Type B pancreatic cell (in vitro differentiated cells): ENCODE measurements around the gene H3-3A. TPM values are rescaled to one million over a fixed set of nuclear protein-coding genes. Genes with fewer than 3 reads are reported as not detected.

Experiments
- DNase-seq: peaks from one replicate; pipeline ENCODE4 v3.0.0; 2021; ENCODE audit warnings: mixed read lengths; ENCODE audit not compliant: unreplicated experiment; ENCODE audit errors: extremely low spot score
- H3K27ac Mint-ChIP-seq: 2 replicates; pipeline ENCODE4 v1.8.0; 2021; ENCODE audit warnings: mild to moderate bottlenecking, mixed read lengths
- H3K27me3 Mint-ChIP-seq: 2 replicates; pipeline ENCODE4 v1.8.0; 2021; ENCODE audit warnings: mixed read lengths
- H3K36me3 Mint-ChIP-seq: 2 replicates; pipeline ENCODE4 v1.8.0; 2021; ENCODE audit warnings: mixed read lengths
- H3K4me1 Mint-ChIP-seq: one replicate; pipeline ENCODE4 v1.8.0; 2021; ENCODE audit warnings: mixed read lengths; ENCODE audit not compliant: unreplicated experiment
- H3K4me3 Mint-ChIP-seq: 2 replicates; pipeline ENCODE4 v1.8.0; 2021; ENCODE audit warnings: mild to moderate bottlenecking, mixed read lengths
- H3K9me3 Mint-ChIP-seq: 2 replicates; pipeline ENCODE4 v1.8.0; 2021; ENCODE audit warnings: mixed read lengths
- total RNA-seq: library from RNA; stranded (reverse); gene quantifications from 2 replicates; pipeline ENCODE4 v1.2.1, GENCODE V29; 2021; ENCODE audit warnings: low replicate concordance
- TF ChIP-seq, protein P1 (sequence below): fragments of 200-600 bp; sonication (generic); conservative IDR thresholded peaks from 2 replicates; pipeline ENCODE4 v1.5.0; 2021; ENCODE audit warnings: antibody characterized with exemption, mild to moderate bottlenecking

H3-3A gene
- total RNA-seq, 1 donor from 2014 or later = 873 TPM

DNA sequence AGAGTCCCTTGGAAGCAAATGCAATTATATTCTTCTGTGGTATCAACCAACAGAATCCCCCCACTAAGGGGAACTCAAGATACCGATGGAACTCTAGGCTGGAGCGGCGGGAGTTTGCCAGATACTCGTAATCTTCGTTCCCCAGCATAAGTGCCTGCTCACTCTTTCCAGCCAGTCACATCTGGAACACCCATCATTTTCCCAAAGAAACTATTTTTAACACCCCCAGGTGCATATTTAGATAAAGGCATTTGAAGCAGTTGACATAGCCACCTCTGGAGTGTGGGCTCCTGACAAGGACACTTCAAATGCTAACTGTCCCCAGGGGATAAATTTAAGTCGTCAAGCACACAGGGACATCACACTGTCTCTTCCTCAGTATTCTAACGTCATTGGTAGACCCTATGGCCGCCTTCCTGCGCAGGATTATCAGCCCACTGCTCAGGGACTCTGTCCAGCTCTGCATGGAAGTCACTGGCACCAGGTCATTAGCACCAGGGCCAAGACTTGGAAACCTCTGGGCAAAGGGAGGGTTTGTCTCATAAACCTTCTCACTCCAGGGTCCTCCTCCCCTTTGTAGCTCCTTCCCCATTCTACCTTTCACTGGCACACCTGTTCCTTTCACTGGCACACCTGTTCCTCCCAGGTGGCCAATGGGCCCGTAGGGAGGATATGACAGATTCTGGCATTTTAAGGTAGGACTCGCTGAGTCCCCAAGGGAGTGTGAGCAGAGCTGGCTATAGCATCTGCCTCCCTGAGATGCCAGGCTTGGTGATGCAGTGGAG is 48.8 kb downstream of the H3-3A start:
- H3K36me3 Mint-ChIP-seq = no peaks in the 10 kb centered on the region
- H3K4me1 Mint-ChIP-seq = peaks cover 34% of the 10 kb centered on the region
- no peaks in the 10 kb centered on the region for H3K9me3 Mint-ChIP-seq
- peaks cover 2% of the 10 kb centered on the region for H3K27me3 Mint-ChIP-seq
- peak overlapping the region; percentile 79 for H3K27ac Mint-ChIP-seq
- TF ChIP-seq, protein P1, sequence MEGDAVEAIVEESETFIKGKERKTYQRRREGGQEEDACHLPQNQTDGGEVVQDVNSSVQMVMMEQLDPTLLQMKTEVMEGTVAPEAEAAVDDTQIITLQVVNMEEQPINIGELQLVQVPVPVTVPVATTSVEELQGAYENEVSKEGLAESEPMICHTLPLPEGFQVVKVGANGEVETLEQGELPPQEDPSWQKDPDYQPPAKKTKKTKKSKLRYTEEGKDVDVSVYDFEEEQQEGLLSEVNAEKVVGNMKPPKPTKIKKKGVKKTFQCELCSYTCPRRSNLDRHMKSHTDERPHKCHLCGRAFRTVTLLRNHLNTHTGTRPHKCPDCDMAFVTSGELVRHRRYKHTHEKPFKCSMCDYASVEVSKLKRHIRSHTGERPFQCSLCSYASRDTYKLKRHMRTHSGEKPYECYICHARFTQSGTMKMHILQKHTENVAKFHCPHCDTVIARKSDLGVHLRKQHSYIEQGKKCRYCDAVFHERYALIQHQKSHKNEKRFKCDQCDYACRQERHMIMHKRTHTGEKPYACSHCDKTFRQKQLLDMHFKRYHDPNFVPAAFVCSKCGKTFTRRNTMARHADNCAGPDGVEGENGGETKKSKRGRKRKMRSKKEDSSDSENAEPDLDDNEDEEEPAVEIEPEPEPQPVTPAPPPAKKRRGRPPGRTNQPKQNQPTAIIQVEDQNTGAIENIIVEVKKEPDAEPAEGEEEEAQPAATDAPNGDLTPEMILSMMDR = no peak
- no peak for DNase-seq
- peak overlapping the region; percentile 83 for H3K4me3 Mint-ChIP-seq

DNA sequence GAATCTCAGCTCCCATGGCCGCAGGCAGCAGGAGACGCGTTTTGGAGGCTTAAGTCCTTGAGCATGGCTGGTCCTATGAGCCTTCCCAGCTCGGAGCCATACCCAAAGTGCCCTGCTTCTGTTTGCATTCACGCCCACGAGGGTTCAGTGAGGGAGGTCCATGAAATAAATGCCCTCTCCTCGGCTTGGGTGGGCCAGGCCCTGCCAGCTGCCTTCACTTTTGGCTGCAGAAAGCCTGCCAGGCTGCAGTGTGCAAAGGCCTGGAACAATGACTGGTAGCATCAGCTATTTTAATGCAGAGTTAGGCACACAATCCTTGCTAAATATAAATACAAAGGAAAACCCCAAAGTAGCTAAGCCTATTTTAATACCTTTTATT is 49.4 kb downstream of the H3-3A start:
- H3K36me3 Mint-ChIP-seq = no peaks in the 10 kb centered on the region
- H3K27ac Mint-ChIP-seq = peak overlapping the region; percentile 24
- no peaks in the 10 kb centered on the region for H3K9me3 Mint-ChIP-seq
- peaks cover 2% of the 10 kb centered on the region for H3K27me3 Mint-ChIP-seq
- peaks cover 34% of the 10 kb centered on the region for H3K4me1 Mint-ChIP-seq
- TF ChIP-seq, protein P1 = no peak
- no peak for DNase-seq
- H3K4me3 Mint-ChIP-seq = peak overlapping the region; percentile 83

DNA sequence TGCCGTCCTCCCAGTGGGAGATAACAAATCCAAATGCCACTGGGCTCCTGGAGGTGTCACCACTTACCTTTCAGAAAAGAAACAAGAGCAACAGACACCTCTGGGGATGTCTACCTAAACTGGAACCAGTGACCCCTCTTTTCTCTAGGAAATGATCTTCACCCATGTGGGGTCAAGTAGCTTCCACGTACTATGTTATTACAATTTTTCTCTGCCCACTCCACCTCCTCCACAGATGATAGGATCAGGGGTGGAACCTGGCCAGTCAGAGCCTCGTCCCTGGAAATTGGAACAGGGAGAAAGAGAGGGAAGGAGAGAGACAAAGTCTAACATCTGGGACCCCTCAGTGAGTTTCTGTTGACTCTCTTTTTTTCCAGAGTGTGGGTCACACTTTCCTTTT is 50.1 kb downstream of the H3-3A start:
- Mint-ChIP-seq H3K27ac (peak overlapping the region; percentile 24), H3K4me3 (peak overlapping the region; percentile 75), H3K9me3 (no peaks in the 10 kb centered on the region), H3K4me1 (peaks cover 29% of the 10 kb centered on the region), H3K27me3 (peaks cover 2% of the 10 kb centered on the region), H3K36me3 (no peaks in the 10 kb centered on the region)
- TF ChIP-seq, protein P1 = no peak
- DNase-seq = no peak

DNA sequence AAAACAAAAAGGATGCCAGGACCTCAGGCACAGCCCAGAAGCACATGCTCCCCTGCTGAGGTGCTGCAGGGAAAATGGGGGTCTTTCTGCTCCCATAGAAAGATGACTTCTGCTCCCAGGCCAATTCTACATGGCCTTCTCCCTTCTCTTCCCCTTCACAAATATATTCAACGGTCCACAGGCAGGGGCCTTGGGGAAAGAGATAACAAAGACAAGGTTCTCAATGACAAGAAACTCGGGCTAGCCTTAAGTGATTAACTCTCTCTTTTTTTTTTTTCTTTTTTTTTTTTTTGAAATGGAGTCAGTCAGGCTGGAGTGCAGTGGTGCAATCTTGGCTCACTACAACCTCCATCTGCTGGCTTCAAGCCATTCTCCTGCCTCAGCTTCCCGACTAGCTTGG is 54.2 kb downstream of the H3-3A start:
- DNase-seq = no peak
- H3K27me3 Mint-ChIP-seq = no peaks in the 10 kb centered on the region
- TF ChIP-seq, protein P1 = no peak
- no peak overlapping the region for H3K27ac Mint-ChIP-seq
- no peak overlapping the region for H3K4me3 Mint-ChIP-seq
- H3K36me3 Mint-ChIP-seq = no peaks in the 10 kb centered on the region
- no peaks in the 10 kb centered on the region for H3K9me3 Mint-ChIP-seq
- H3K4me1 Mint-ChIP-seq = peaks cover 20% of the 10 kb centered on the region

DNA sequence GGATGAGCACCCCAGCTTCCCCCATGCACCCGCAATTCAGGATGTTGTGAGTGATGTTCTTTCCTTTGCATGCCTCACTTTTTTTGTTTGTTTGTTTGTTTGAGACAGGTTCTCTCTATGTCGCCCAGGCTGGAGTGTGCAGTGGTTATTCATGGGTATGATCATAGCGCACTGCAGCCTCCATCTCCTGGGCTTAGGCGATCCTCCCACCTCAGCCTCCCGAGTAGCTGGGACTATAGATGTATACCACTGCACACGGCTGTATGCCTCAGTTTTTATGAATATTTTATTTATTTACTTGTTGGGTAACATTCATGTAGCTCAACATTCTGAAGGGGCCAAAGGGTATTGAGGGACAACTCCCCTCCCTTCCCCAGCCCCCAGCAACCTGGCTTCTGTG is 54.8 kb downstream of the H3-3A start:
- Mint-ChIP-seq H3K4me3 (no peak overlapping the region), H3K9me3 (no peaks in the 10 kb centered on the region), H3K27ac (no peak overlapping the region), H3K4me1 (peaks cover 17% of the 10 kb centered on the region), H3K27me3 (no peaks in the 10 kb centered on the region), H3K36me3 (no peaks in the 10 kb centered on the region)
- no peak for DNase-seq
- TF ChIP-seq, protein P1 = no peak
